SK-N-SH (cell line): ENCODE data around the gene DNMBP. TPM values are rescaled to one million over a fixed set of nuclear protein-coding genes. Genes with fewer than 3 reads are reported as not detected.

ENCODE experiments used
- CTCF ChIA-PET: fragments of 300-600, 350-600 bp; formaldehyde crosslinking; extraction: SDS; loops from one replicate; lab custom pipeline; 2021; lab: Yijun Ruan, JAX
- POLR2A ChIA-PET: fragments of 350-600 bp; sonication (Branson Sonifier 250); formaldehyde crosslinking; extraction: SDS; loops from one replicate; lab custom pipeline; 2020; ENCODE audit warnings: antibody characterized with exemption, inconsistent platforms; lab: Yijun Ruan, JAX
- DNase-seq: peaks from one replicate; pipeline ENCODE4 v3.0.0; 2012
- H2AFZ ChIP-seq: fragments of 200-600 bp; sonication (generic); 2 replicates; pipeline ENCODE4 v1.8.1; 2016; ENCODE audit warnings: antibody characterized with exemption, mild to moderate bottlenecking, low read depth
- H3F3A ChIP-seq: fragments of 200-600 bp; sonication (generic); replicated peaks from 2 replicates; pipeline ENCODE3; 2016; ENCODE audit warnings: antibody characterized with exemption, mild to moderate bottlenecking; ENCODE audit not compliant: insufficient read depth
- H3K27ac ChIP-seq, 2 experiments: fragments of 200-500 bp in 1 of 2; fragments of 200-600 bp in 1 of 2; sonication (Bioruptor generic) in 1 of 2; sonication (generic), shearing (Covaris generic) in 1 of 2; 2 replicates each; pipeline versions ENCODE4 v1.5.1 to v1.6.1; 2014 to 2016; ENCODE audit warnings: low read depth in 2 of 2, inconsistent platforms in 1 of 2, low read length in 1 of 2, mild to moderate bottlenecking in 1 of 2, mixed read lengths in 1 of 2
- H3K27me3 ChIP-seq: fragments of 200-600 bp; sonication (generic), shearing (Covaris generic); 2 replicates; pipeline ENCODE4 v1.6.1; 2016; ENCODE audit warnings: mixed run types; ENCODE audit not compliant: insufficient read depth
- H3K36me3 ChIP-seq, 2 experiments: fragments of 200-500 bp in 1 of 2; fragments of 200-600 bp in 1 of 2; sonication (Bioruptor generic) in 1 of 2; sonication (generic) in 1 of 2; replicated peaks in 1 of 2; 2 replicates each; pipeline versions ENCODE3 to v1.5.1; 2014 to 2016; ENCODE audit warnings: low read length in 1 of 2, mild to moderate bottlenecking in 1 of 2; ENCODE audit not compliant: insufficient read depth in 2 of 2, control insufficient read depth in 1 of 2
- H3K4me1 ChIP-seq, 2 experiments: fragments of 200-500 bp in 1 of 2; fragments of 200-600 bp in 1 of 2; sonication (Bioruptor generic) in 1 of 2; sonication (generic), shearing (Covaris generic) in 1 of 2; 2 replicates each; pipeline versions ENCODE4 v1.5.1 to v1.6.1; 2014 to 2016; ENCODE audit warnings: low read depth in 1 of 2, low read length in 1 of 2, mixed run types in 1 of 2; ENCODE audit not compliant: insufficient read depth in 2 of 2, control insufficient read depth in 1 of 2
- H3K4me2 ChIP-seq: fragments of 200-600 bp; sonication (generic), shearing (Covaris generic); 2 replicates; pipeline ENCODE4 v1.6.1; 2017; ENCODE audit warnings: mixed run types
- H3K4me3 ChIP-seq, 2 experiments: fragments of 200-500 bp in 1 of 2; fragments of 200-600 bp in 1 of 2; sonication (Bioruptor generic) in 1 of 2; sonication (generic), shearing (Covaris generic) in 1 of 2; 2 replicates each; pipeline versions ENCODE4 v1.5.1 to v1.8.1; 2014 to 2016; ENCODE audit warnings: low read depth in 2 of 2, inconsistent platforms in 1 of 2, low read length in 1 of 2, mild to moderate bottlenecking in 1 of 2, mixed read lengths in 1 of 2, moderate library complexity in 1 of 2
- H3K79me2 ChIP-seq: fragments of 200-600 bp; sonication (generic); 2 replicates; pipeline ENCODE4 v1.8.1; 2017; ENCODE audit warnings: mild to moderate bottlenecking; ENCODE audit not compliant: insufficient read depth
- H3K9ac ChIP-seq: fragments of 200-600 bp; sonication (generic); 2 replicates; pipeline ENCODE4 v1.6.1; 2017; ENCODE audit warnings: mixed run types
- H3K9me2 ChIP-seq: fragments of 200-600 bp; sonication (generic); 2 replicates; pipeline ENCODE4 v1.6.1; 2017; ENCODE audit warnings: mixed run types
- H3K9me3 ChIP-seq: fragments of 200-600 bp; sonication (generic); 2 replicates; pipeline ENCODE4 v1.6.1; 2017; ENCODE audit warnings: mixed run types, mild to moderate bottlenecking, moderate library complexity
- H4K20me1 ChIP-seq: fragments of 200-600 bp; sonication (generic); 2 replicates; pipeline ENCODE4 v1.6.1; 2017; ENCODE audit warnings: mild to moderate bottlenecking, mixed run types; ENCODE audit not compliant: insufficient read depth
- CHD2 ChIP-seq: fragments of 150-350 bp; IDR thresholded peaks from 2 replicates; pipeline ENCODE4 v1.6.1; 2018; ENCODE audit warnings: low read length; ENCODE audit not compliant: partially characterized antibody
- ELF1 ChIP-seq: IDR thresholded peaks from 2 replicates; pipeline ENCODE4 v1.4.0; 2012
- EP300 ChIP-seq, 2 experiments: IDR thresholded peaks; 2 replicates each; pipeline versions ENCODE4 v1.4.0 to v1.6.1; 2012; ENCODE audit warnings: borderline replicate concordance in 1 of 2, low read depth in 1 of 2, low read length in 1 of 2
- GABPA ChIP-seq: IDR thresholded peaks from 2 replicates; pipeline ENCODE4 v1.4.0; 2012; ENCODE audit warnings: low read depth, mild to moderate bottlenecking
- IRF3 ChIP-seq: fragments of 150-350 bp; IDR thresholded peaks from 2 replicates; pipeline ENCODE4 v1.6.1; 2016; ENCODE audit warnings: mild to moderate bottlenecking, low read depth, low read length
- JUND ChIP-seq: IDR thresholded peaks from 2 replicates; pipeline ENCODE4 v1.4.0; 2012
- NFIC ChIP-seq: IDR thresholded peaks from 2 replicates; pipeline ENCODE4 v1.4.0; 2012; ENCODE audit warnings: borderline replicate concordance
- PBX3 ChIP-seq: IDR thresholded peaks from 2 replicates; pipeline ENCODE4; 2012
- RAD21 ChIP-seq: IDR thresholded peaks from 2 replicates; pipeline ENCODE4 v1.6.1; 2012; ENCODE audit warnings: mild to moderate bottlenecking, low read length
- RCOR1 ChIP-seq: fragments of 150-350 bp; IDR thresholded peaks from 2 replicates; pipeline ENCODE4 v1.6.1; 2017; ENCODE audit warnings: antibody characterized with exemption, low read length
- RFX5 ChIP-seq: IDR thresholded peaks from 2 replicates; pipeline ENCODE4 v1.6.1; 2012; ENCODE audit warnings: mild to moderate bottlenecking, improper control_type of control experiment, low read length
- TCF12 ChIP-seq: IDR thresholded peaks from 2 replicates; pipeline ENCODE4 v1.4.0; 2012
- TEAD4 ChIP-seq: IDR thresholded peaks from 2 replicates; pipeline ENCODE4 v1.4.0; 2012; ENCODE audit warnings: mild to moderate bottlenecking, borderline replicate concordance; ENCODE audit not compliant: insufficient read depth
- YY1 ChIP-seq: IDR thresholded peaks from 2 replicates; pipeline ENCODE4 v1.4.0; 2012; ENCODE audit warnings: low read depth, mild to moderate bottlenecking
- WGBS: methylation state at CpG from one replicate; pipeline ENCODE4 v1.1.6; 2017; ENCODE audit warnings: low lambda C conversion rate; 5-methylcytosine and 5-hydroxymethylcytosine counted together
- polyA plus RNA-seq, 3 experiments: library from polyadenylated mRNA; depleted of rRNA; stranded (reverse); fragments of >200 nt; gene quantifications; 2 replicates each; pipeline ENCODE4 v1.2.3, GENCODE V29; 2012
- TF ChIP-seq, protein P1 (sequence below): IDR thresholded peaks from 2 replicates; pipeline ENCODE4 v1.4.0; 2012; ENCODE audit warnings: low read depth
- TF ChIP-seq, protein P2 (sequence below): IDR thresholded peaks from 2 replicates; pipeline ENCODE4 v1.4.0; 2012; ENCODE audit warnings: low read depth, borderline replicate concordance
- TF ChIP-seq, protein P3 (sequence below): fragments of 200-600 bp; sonication (generic); IDR thresholded peaks from 2 replicates; pipeline ENCODE4 v1.6.1; 2017; ENCODE audit warnings: antibody characterized with exemption, mild to moderate bottlenecking, moderate library complexity
- TF ChIP-seq, protein P4 (sequence below): fragments of 150-350 bp; IDR thresholded peaks from 2 replicates; pipeline ENCODE4 v1.6.1; 2017; ENCODE audit warnings: antibody characterized with exemption, low read length, low read depth, borderline replicate concordance

The DNMBP gene
- polyA plus RNA-seq, 1 of the 3 experiments (the other 2 are of a cell fraction), result 40.2 TPM

GRCh38 chr10:99844433-99844955 is 165.3 kb downstream of the DNMBP start (continued):
- TF ChIP-seq, protein P1, sequence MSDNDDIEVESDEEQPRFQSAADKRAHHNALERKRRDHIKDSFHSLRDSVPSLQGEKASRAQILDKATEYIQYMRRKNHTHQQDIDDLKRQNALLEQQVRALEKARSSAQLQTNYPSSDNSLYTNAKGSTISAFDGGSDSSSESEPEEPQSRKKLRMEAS, result no peak
- TF ChIP-seq, protein P2, sequence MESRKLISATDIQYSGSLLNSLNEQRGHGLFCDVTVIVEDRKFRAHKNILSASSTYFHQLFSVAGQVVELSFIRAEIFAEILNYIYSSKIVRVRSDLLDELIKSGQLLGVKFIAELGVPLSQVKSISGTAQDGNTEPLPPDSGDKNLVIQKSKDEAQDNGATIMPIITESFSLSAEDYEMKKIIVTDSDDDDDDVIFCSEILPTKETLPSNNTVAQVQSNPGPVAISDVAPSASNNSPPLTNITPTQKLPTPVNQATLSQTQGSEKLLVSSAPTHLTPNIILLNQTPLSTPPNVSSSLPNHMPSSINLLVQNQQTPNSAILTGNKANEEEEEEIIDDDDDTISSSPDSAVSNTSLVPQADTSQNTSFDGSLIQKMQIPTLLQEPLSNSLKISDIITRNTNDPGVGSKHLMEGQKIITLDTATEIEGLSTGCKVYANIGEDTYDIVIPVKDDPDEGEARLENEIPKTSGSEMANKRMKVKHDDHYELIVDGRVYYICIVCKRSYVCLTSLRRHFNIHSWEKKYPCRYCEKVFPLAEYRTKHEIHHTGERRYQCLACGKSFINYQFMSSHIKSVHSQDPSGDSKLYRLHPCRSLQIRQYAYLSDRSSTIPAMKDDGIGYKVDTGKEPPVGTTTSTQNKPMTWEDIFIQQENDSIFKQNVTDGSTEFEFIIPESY, result no peak

GRCh38 chr10:99843310-99843709 is 166.4 kb downstream of the DNMBP start:
- no peak for DNase-seq
- H3K27me3 ChIP-seq, result no peaks in the 10 kb centered on the region
- TF ChIP-seq RAD21, result no peak
- no peak for TF ChIP-seq TEAD4
- no peak for TF ChIP-seq NFIC
- TF ChIP-seq, protein P3, sequence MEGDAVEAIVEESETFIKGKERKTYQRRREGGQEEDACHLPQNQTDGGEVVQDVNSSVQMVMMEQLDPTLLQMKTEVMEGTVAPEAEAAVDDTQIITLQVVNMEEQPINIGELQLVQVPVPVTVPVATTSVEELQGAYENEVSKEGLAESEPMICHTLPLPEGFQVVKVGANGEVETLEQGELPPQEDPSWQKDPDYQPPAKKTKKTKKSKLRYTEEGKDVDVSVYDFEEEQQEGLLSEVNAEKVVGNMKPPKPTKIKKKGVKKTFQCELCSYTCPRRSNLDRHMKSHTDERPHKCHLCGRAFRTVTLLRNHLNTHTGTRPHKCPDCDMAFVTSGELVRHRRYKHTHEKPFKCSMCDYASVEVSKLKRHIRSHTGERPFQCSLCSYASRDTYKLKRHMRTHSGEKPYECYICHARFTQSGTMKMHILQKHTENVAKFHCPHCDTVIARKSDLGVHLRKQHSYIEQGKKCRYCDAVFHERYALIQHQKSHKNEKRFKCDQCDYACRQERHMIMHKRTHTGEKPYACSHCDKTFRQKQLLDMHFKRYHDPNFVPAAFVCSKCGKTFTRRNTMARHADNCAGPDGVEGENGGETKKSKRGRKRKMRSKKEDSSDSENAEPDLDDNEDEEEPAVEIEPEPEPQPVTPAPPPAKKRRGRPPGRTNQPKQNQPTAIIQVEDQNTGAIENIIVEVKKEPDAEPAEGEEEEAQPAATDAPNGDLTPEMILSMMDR, result no peak
- TF ChIP-seq JUND, result no peak
- no peak for TF ChIP-seq CHD2
- TF ChIP-seq IRF3, result no peak
- TF ChIP-seq RFX5, result no peak
- TF ChIP-seq PBX3, result no peak
- TF ChIP-seq, protein P4, sequence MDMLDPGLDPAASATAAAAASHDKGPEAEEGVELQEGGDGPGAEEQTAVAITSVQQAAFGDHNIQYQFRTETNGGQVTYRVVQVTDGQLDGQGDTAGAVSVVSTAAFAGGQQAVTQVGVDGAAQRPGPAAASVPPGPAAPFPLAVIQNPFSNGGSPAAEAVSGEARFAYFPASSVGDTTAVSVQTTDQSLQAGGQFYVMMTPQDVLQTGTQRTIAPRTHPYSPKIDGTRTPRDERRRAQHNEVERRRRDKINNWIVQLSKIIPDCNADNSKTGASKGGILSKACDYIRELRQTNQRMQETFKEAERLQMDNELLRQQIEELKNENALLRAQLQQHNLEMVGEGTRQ, result no peak
- no peak for TF ChIP-seq YY1
- TF ChIP-seq TCF12, result no peak
- no peak for TF ChIP-seq RCOR1
- TF ChIP-seq EP300 (IDR thresholded peaks at IDR 0.05; ENCODE audit: borderline replicate concordance in 1 of 2, low read depth in 1 of 2, low read length in 1 of 2), result no peak
- no peak for TF ChIP-seq ELF1
- no peak for TF ChIP-seq GABPA
- peaks cover 6% of the 10 kb centered on the region for H3F3A ChIP-seq
- CTCF ChIA-PET, result interaction anchor here (0.6 to 4.3 kb wide), 4 partner anchors 110 to 204 kb away, joined by 3 to 122 read pairs (median 28); partner anchors contain the start of gene DNMBP
- no peak overlapping the region for H3K4me2 ChIP-seq
- H3K36me3 ChIP-seq, result no peaks in the 10 kb centered on the region
- 0 out of 2 replicates have a peak overlapping the region, but pooled peaks have one; percentile 45 for H2AFZ ChIP-seq
- H3K9ac ChIP-seq, result no peak overlapping the region
- no peaks in the 10 kb centered on the region; a peak in 1 of 4 replicates for H3K4me1 ChIP-seq
- H3K4me3 ChIP-seq, result no peak overlapping the region
- no peaks in the 10 kb centered on the region for H3K9me2 ChIP-seq
- no peaks in the 10 kb centered on the region for H3K9me3 ChIP-seq
- 88% methylated on average over 3 of the region's 3 CpGs for WGBS
- no peaks in the 10 kb centered on the region for H4K20me1 ChIP-seq
- POLR2A ChIA-PET, result no interaction called here
- no peak overlapping the region for H3K27ac ChIP-seq
- no peaks in the 10 kb centered on the region for H3K79me2 ChIP-seq
